Hippocampal formation (tissue), 2 donors: ENCODE measurements around the gene GNAS-AS1.

Experiments used
- DNase-seq, 2 donors: peaks; one replicate each; lab custom pipeline; 2025; lab: John Stamatoyannopoulos, UW

The GNAS-AS1 gene

GRCh38 chr20:58850693-58851174 lies at the start of gene GNAS-AS1:
Gene GNAS-AS1 (minus strand): TSS chr20:58850902.
- DNase-seq, result peak; percentile 18 to 61

- no peak for DNase-seq
These were observed 49.7 kb upstream of the GNAS-AS1 start for GRCh38 chr20:58900397-58900796.

GRCh38 chr20:58899512-58899911 lies 48.8 kb upstream of the GNAS-AS1 start:
- DNase-seq, result no peak

GRCh38 chr20:58898629-58899408 lies 48.1 kb upstream of the GNAS-AS1 start:
- DNase-seq, result no peak

GRCh38 chr20:58897488-58897887 lies 46.8 kb upstream of the GNAS-AS1 start:
- DNase-seq, result no peak

- DNase-seq, result no peak
These were observed 46.1 kb upstream of the GNAS-AS1 start for GRCh38 chr20:58896820-58897219.

GRCh38 chr20:58895448-58896180 lies 44.9 kb upstream of the GNAS-AS1 start:
- no peak for DNase-seq

- no peak for DNase-seq
These were observed 44.1 kb upstream of the GNAS-AS1 start for GRCh38 chr20:58894652-58895447.

GRCh38 chr20:58893355-58894120 lies 42.8 kb upstream of the GNAS-AS1 start:
- no peak for DNase-seq

GRCh38 chr20:58892932-58893224 lies 42.2 kb upstream of the GNAS-AS1 start:
- no peak for DNase-seq

GRCh38 chr20:58892141-58892931 lies 41.6 kb upstream of the GNAS-AS1 start:
- peak; percentile 57 to 62 for DNase-seq

- no peak for DNase-seq
These were observed 41.0 kb upstream of the GNAS-AS1 start for GRCh38 chr20:58891718-58892140.

- DNase-seq, result peak; percentile 49 to 69
These were observed 40.5 kb upstream of the GNAS-AS1 start for GRCh38 chr20:58891086-58891717.

GRCh38 chr20:58890518-58891085 lies 39.9 kb upstream of the GNAS-AS1 start:
- peak; percentile 61 to 69 for DNase-seq

GRCh38 chr20:58889798-58890517 lies 39.3 kb upstream of the GNAS-AS1 start:
- DNase-seq, result no peak

- no peak for DNase-seq
These were observed 38.6 kb upstream of the GNAS-AS1 start for GRCh38 chr20:58889334-58889760.

- DNase-seq, result peak; percentile 46 to 62
These were observed 38.0 kb upstream of the GNAS-AS1 start for GRCh38 chr20:58888521-58889333.

- no peak for DNase-seq
These were observed 37.4 kb upstream of the GNAS-AS1 start for GRCh38 chr20:58888103-58888502.
